ENCODE data around the gene SMARCA2.

DNA sequence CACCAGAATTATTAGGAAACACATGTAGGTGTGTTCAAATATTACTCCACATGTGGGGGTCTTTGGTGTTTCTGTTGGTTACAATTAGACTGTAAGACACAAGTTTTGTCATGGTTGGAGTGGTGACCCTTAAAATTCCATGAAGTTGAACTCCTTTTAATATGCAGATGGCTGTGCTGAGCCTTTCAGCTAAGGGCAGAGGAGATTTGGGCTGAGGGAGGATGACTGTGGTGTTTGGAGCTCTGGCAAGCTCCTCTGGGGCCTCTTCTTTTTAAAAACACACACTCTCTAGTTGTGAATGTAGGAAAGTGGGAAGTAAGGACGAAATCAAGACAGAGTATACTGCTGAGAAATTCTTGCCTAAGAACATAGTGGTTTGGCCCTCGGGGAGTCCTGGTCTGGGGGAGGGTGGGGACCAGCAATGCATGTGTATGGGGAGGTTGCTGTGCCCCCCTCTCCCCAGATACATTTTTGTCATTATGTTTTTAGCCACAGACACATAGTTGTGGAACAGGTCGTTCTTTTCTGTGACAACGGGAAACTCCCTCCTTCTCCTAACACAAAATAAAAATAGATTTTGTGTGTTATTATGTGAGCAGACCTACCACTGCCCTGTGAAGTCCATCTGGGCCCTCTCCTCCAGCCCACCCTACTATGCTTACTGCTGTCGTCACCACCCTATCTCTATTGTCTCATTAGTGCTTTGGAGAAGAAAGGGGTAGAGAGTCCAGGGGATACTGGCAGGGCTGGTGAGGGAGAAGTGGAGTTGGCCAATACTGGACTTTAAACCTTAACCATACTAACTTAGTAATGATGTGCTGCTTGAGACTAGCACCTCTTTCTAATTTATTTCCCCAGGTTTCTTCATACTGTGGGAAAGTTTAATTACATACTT lies 10.0 kb downstream of the SMARCA2 start:
- TF ChIP-seq, protein P1, sequence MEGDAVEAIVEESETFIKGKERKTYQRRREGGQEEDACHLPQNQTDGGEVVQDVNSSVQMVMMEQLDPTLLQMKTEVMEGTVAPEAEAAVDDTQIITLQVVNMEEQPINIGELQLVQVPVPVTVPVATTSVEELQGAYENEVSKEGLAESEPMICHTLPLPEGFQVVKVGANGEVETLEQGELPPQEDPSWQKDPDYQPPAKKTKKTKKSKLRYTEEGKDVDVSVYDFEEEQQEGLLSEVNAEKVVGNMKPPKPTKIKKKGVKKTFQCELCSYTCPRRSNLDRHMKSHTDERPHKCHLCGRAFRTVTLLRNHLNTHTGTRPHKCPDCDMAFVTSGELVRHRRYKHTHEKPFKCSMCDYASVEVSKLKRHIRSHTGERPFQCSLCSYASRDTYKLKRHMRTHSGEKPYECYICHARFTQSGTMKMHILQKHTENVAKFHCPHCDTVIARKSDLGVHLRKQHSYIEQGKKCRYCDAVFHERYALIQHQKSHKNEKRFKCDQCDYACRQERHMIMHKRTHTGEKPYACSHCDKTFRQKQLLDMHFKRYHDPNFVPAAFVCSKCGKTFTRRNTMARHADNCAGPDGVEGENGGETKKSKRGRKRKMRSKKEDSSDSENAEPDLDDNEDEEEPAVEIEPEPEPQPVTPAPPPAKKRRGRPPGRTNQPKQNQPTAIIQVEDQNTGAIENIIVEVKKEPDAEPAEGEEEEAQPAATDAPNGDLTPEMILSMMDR (conservative IDR thresholded peaks at IDR 0.05; ENCODE audit: low read depth, low read length): no peak
- no peak for TF ChIP-seq EZH2 (IDR thresholded peaks at IDR 0.05; ENCODE audit: low read length, unreplicated experiment)
- no peak for TF ChIP-seq EZH2phosphoT487 (IDR thresholded peaks at IDR 0.05; ENCODE audit: borderline replicate concordance, low read length)

Measured in PC-3 (cell line).